ENCODE results near the gene TFF1. TPM values are rescaled to one million over a fixed set of nuclear protein-coding genes. Genes with fewer than 3 reads are reported as not detected.
A peak's percentile ranks its signal among the peaks of the same experiment; 100 is the strongest.

TFF1 gene
- total RNA-seq, 1 experiment from 2014 or later = not detected

GRCh38 chr21:42336054-42336453, 30.3 kb downstream of the TFF1 start:
- TF ChIP-seq, protein P1, sequence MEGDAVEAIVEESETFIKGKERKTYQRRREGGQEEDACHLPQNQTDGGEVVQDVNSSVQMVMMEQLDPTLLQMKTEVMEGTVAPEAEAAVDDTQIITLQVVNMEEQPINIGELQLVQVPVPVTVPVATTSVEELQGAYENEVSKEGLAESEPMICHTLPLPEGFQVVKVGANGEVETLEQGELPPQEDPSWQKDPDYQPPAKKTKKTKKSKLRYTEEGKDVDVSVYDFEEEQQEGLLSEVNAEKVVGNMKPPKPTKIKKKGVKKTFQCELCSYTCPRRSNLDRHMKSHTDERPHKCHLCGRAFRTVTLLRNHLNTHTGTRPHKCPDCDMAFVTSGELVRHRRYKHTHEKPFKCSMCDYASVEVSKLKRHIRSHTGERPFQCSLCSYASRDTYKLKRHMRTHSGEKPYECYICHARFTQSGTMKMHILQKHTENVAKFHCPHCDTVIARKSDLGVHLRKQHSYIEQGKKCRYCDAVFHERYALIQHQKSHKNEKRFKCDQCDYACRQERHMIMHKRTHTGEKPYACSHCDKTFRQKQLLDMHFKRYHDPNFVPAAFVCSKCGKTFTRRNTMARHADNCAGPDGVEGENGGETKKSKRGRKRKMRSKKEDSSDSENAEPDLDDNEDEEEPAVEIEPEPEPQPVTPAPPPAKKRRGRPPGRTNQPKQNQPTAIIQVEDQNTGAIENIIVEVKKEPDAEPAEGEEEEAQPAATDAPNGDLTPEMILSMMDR (IDR thresholded peaks at IDR 0.05; ENCODE audit: unreplicated experiment) = no peak
- DNase-seq (ENCODE audit: unreplicated experiment) = peak; percentile 13
- Mint-ChIP-seq H3K9me3 (ENCODE audit: unreplicated experiment) (no peaks in the 10 kb centered on the region), H3K27me3 (ENCODE audit: insufficient read depth, unreplicated experiment) (peaks cover 43% of the 10 kb centered on the region), H3K4me1 (ENCODE audit: insufficient read depth, unreplicated experiment) (no peaks in the 10 kb centered on the region), H3K27ac (ENCODE audit: low read depth, unreplicated experiment) (no peak overlapping the region), H3K4me3 (ENCODE audit: unreplicated experiment) (no peak overlapping the region), H3K36me3 (ENCODE audit: insufficient read depth, unreplicated experiment) (no peaks in the 10 kb centered on the region)
- intact Hi-C loops (cut with micrococcal nuclease) = no loop called here
- ChIA-PET POLR2A (interaction anchor here (0.6 to 0.7 kb wide), 2 partner anchors 68 to 94 kb away, joined by 3 read pairs; no protein-coding TSS in a partner anchor), CTCF (interaction anchor here (0.6 kb wide), 1 partner anchor 10 kb away, joined by 4 read pairs; no protein-coding TSS in a partner anchor)
- BruUV-seq (replicated peaks) = no TSS peak

DNA sequence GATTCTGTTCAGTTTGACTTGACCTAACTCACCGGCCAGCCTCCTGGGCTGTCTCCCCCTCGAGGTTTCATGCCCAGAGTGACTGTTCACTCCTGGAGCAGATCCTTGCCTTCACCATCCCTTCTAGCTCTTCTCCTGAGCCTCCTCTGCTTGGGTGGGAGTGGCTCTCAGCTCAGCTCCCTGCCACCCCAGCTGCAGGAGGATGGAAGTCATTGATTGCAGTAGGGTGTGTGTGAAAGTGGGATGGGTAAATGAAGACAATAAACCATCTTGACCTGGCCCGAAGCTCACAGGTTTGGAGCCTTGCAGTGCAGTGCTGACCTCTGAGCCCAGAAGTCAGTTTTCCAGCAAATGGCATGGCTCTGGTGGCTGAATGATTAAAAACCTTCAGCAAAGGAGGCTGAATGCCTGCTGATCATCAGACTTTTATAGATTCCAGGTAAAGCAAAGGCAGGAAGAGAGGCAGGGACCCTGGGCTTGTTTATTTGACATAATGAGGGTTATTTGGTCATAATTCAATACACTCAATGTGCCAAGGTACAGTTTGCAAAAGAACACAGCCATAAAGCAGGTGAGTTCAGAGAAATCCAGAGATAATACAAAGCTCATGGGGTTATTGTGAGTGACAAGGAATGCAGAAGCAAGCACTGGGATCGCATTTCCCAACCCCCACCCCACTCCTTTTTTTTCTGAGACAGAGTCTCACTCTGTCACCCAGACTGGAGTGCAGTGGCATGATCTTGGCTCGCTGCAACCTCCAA, 33.6 kb downstream of the TFF1 start:
- H3K27me3 Mint-ChIP-seq (ENCODE audit: insufficient read depth, unreplicated experiment) = peaks cover 76% of the 10 kb centered on the region
- H3K27ac Mint-ChIP-seq (ENCODE audit: low read depth, unreplicated experiment) = no peak overlapping the region
- TF ChIP-seq, protein P1 (IDR thresholded peaks at IDR 0.05; ENCODE audit: unreplicated experiment) = no peak
- H3K4me1 Mint-ChIP-seq (ENCODE audit: insufficient read depth, unreplicated experiment) = no peaks in the 10 kb centered on the region
- peaks cover 11% of the 10 kb centered on the region for H3K36me3 Mint-ChIP-seq (ENCODE audit: insufficient read depth, unreplicated experiment)
- no TSS peak for BruUV-seq (replicated peaks)
- CTCF ChIA-PET = no interaction called here
- intact Hi-C loops (cut with micrococcal nuclease) = no loop called here
- POLR2A ChIA-PET = no interaction called here
- no peak overlapping the region for H3K4me3 Mint-ChIP-seq (ENCODE audit: unreplicated experiment)
- no peaks in the 10 kb centered on the region for H3K9me3 Mint-ChIP-seq (ENCODE audit: unreplicated experiment)
- no peak for DNase-seq (ENCODE audit: unreplicated experiment)

DNA sequence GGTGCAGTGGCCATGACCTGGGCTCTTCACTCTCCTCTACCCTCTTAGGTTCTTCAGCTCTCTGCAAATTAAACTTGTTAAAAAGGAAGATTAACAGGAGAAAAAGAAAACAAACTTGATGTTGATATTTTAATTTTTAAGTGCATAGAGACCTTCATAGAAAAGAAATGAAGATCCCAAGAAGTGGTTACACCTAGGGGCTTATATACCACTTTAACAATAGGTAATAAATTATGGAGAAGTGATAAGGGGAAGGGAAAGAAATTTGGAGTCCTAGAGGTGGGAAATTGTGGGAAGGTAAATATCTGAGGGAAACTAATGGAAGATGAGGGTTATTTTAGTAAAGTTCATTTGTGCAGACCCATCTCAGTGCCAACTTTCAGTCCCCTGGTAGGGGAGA, 34.7 kb downstream of the TFF1 start:
- H3K27me3 Mint-ChIP-seq (ENCODE audit: insufficient read depth, unreplicated experiment) = peaks cover 85% of the 10 kb centered on the region
- H3K4me3 Mint-ChIP-seq (ENCODE audit: unreplicated experiment) = no peak overlapping the region
- POLR2A ChIA-PET = interaction anchor here (0.6 kb wide), 1 partner anchor 45 kb away, joined by 3 read pairs; no protein-coding TSS in a partner anchor
- peaks cover 11% of the 10 kb centered on the region for H3K36me3 Mint-ChIP-seq (ENCODE audit: insufficient read depth, unreplicated experiment)
- TF ChIP-seq, protein P1 (IDR thresholded peaks at IDR 0.05; ENCODE audit: unreplicated experiment) = no peak
- no peak overlapping the region for H3K27ac Mint-ChIP-seq (ENCODE audit: low read depth, unreplicated experiment)
- CTCF ChIA-PET = no interaction called here
- H3K4me1 Mint-ChIP-seq (ENCODE audit: insufficient read depth, unreplicated experiment) = no peaks in the 10 kb centered on the region
- BruUV-seq (replicated peaks) = no TSS peak
- intact Hi-C loops (cut with micrococcal nuclease) = no loop called here
- H3K9me3 Mint-ChIP-seq (ENCODE audit: unreplicated experiment) = no peaks in the 10 kb centered on the region
- no peak for DNase-seq (ENCODE audit: unreplicated experiment)

DNA sequence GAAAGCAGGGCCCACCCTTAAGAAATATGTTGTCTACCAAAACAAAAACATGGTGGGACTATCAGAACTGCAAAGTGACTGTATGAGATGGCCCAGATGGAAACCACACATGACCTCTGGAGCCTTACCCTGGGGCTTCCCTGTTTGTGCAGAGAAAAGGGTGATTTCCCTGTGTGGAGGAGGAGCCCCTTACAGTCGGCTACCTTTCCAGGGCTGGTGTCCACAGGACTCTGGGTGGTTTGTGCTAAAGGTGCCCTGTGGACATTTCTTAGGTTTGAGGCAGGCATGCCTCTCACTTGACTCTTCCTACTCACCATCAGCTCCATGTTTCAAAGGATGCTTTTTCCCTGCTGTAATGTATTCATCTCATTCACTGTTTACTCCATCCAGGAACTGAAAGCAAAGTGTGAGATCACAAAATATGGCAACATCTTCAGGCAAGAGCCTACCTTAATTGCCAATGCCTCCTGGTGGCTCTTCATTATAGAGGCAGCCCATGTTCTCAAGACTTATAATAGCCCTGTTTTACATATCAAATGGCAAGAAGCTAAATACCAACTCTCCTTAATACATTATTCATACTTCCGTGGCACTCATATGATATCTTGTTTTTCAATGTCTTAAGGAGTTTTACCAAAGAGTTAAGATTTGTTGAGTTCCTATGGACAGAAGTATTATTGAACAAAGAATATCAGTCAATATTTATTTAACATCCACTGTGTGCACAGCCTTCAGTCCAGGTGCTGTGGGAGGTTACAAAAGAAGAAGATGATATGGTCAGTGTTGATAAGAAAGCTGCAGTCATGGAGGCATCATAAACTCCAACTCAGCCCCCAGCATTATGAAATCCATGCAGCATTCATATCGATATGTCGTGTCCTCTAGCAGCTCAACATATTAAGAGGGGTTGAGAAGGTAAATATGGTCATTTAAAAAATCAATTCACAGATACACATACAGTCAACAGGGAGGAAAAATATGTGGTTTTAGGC, 35.7 kb downstream of the TFF1 start:
- CTCF ChIA-PET = no interaction called here
- POLR2A ChIA-PET = interaction anchor here (0.6 kb wide), 2 partner anchors 13 to 44 kb away, joined by 3 read pairs; no protein-coding TSS in a partner anchor
- no TSS peak for BruUV-seq (replicated peaks)
- TF ChIP-seq, protein P1 (IDR thresholded peaks at IDR 0.05; ENCODE audit: unreplicated experiment) = no peak
- Mint-ChIP-seq H3K4me3 (ENCODE audit: unreplicated experiment) (no peak overlapping the region), H3K27ac (ENCODE audit: low read depth, unreplicated experiment) (no peak overlapping the region), H3K36me3 (ENCODE audit: insufficient read depth, unreplicated experiment) (peaks cover 11% of the 10 kb centered on the region), H3K27me3 (ENCODE audit: insufficient read depth, unreplicated experiment) (peaks cover 89% of the 10 kb centered on the region), H3K9me3 (ENCODE audit: unreplicated experiment) (no peaks in the 10 kb centered on the region), H3K4me1 (ENCODE audit: insufficient read depth, unreplicated experiment) (no peaks in the 10 kb centered on the region)
- intact Hi-C loops (cut with micrococcal nuclease) = no loop called here
- DNase-seq (ENCODE audit: unreplicated experiment) = no peak
